ENCODE data around the gene TMEM182. TPM values are rescaled to one million over a fixed set of nuclear protein-coding genes. Genes with fewer than 3 reads are reported as not detected.

Gene TMEM182
- total RNA-seq, 4 donors from 2014 or later, result 0.49 to 2.6 (median 0.75) TPM

- 46% methylated on average over 9 of the region's 9 CpGs for WGBS
- no peak overlapping the region for H3K4me3 ChIP-seq
- peaks cover 7% of the 10 kb centered on the region for H3K9me3 ChIP-seq
- no peaks in the 10 kb centered on the region for H3K36me3 ChIP-seq
- no peak overlapping the region for H3K27ac ChIP-seq
- H3K27me3 ChIP-seq, result no peaks in the 10 kb centered on the region
- no peak for TF ChIP-seq EP300 (IDR thresholded peaks at IDR 0.05)
- TF ChIP-seq POLR2AphosphoS5 (IDR thresholded peaks at IDR 0.05), result no peak
- peak in 1 of 2 donors; percentile 76 for TF ChIP-seq CTCF (IDR thresholded peaks at IDR 0.05)
- no peaks in the 10 kb centered on the region for H3K4me1 ChIP-seq
- no peak for DNase-seq (ENCODE audit: low spot score in 2 of 2)
Measured at GRCh38 chr2:102806250-102806837, 44.5 kb downstream of the TMEM182 start.

- TF ChIP-seq CTCF (IDR thresholded peaks at IDR 0.05), result no peak
- no peak for TF ChIP-seq POLR2AphosphoS5 (IDR thresholded peaks at IDR 0.05)
- TF ChIP-seq EP300 (IDR thresholded peaks at IDR 0.05), result no peak
- no peak for TF ChIP-seq POLR2A (IDR thresholded peaks at IDR 0.05)
- H3K27ac ChIP-seq, result no peak overlapping the region
- H3K4me3 ChIP-seq, result no peak overlapping the region
- H3K27me3 ChIP-seq, result no peaks in the 10 kb centered on the region
- no peaks in the 10 kb centered on the region for H3K9me3 ChIP-seq
- 68% methylated on average over 9 of the region's 9 CpGs for WGBS
- no peaks in the 10 kb centered on the region for H3K4me1 ChIP-seq
- no peaks in the 10 kb centered on the region for H3K36me3 ChIP-seq
- no peak for DNase-seq (ENCODE audit: low spot score in 2 of 2)
Measured at GRCh38 chr2:102809291-102810189, 47.7 kb downstream of the TMEM182 start.

GRCh38 chr2:102815285-102815684, 53.5 kb downstream of the TMEM182 start:
- no peak for DNase-seq (ENCODE audit: low spot score in 2 of 2)
- Histone ChIP-seq H3K4me3 (no peak overlapping the region), H3K27ac (no peak overlapping the region), H3K36me3 (no peaks in the 10 kb centered on the region), H3K9me3 (no peaks in the 10 kb centered on the region), H3K27me3 (no peaks in the 10 kb centered on the region), H3K4me1 (no peaks in the 10 kb centered on the region)
- 74% methylated on average over 2 of the region's 2 CpGs for WGBS
- no peak for TF ChIP-seq EP300 (IDR thresholded peaks at IDR 0.05)
- TF ChIP-seq CTCF (IDR thresholded peaks at IDR 0.05), result no peak
- no peak for TF ChIP-seq POLR2A (IDR thresholded peaks at IDR 0.05)

GRCh38 chr2:102826904-102827303, 65.1 kb downstream of the TMEM182 start:
- no peak overlapping the region for H3K4me3 ChIP-seq
- no peak overlapping the region for H3K27ac ChIP-seq
- 8% methylated on average over 5 of the region's 5 CpGs for WGBS
- TF ChIP-seq POLR2A (IDR thresholded peaks at IDR 0.05) (no peak), POLR2AphosphoS5 (IDR thresholded peaks at IDR 0.05) (no peak), EP300 (IDR thresholded peaks at IDR 0.05) (no peak), CTCF (IDR thresholded peaks at IDR 0.05) (no peak)
- no peaks in the 10 kb centered on the region for H3K36me3 ChIP-seq
- no peak for DNase-seq (ENCODE audit: low spot score in 2 of 2)
- H3K9me3 ChIP-seq, result no peaks in the 10 kb centered on the region
- H3K27me3 ChIP-seq, result no peaks in the 10 kb centered on the region
- no peaks in the 10 kb centered on the region for H3K4me1 ChIP-seq

DNA sequence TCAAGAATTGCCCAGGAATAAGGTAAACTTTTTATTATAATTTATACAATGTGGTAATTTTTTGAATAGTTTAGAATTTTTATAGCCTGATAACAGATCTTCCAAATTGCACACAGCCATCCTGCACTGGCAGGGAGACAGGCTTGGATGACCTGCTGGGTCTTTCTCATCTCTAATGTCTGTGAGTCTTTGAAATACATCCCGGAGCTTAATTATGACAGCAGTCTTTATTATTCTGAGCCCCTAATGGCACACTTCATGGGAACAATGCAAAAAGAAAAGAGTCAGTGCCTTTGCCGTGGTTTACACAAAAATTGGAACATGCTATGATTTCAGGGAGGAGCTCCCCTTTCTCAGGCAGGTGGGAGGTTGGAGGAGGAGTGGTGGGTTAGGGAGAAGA, 71.0 kb downstream of the TMEM182 start:
- 66% methylated on average over 2 of the region's 2 CpGs for WGBS
- TF ChIP-seq CTCF (IDR thresholded peaks at IDR 0.05) (no peak), EP300 (IDR thresholded peaks at IDR 0.05) (no peak), POLR2AphosphoS5 (IDR thresholded peaks at IDR 0.05) (no peak), POLR2A (IDR thresholded peaks at IDR 0.05) (no peak)

More for the DNA sequence above, 71.0 kb downstream of the TMEM182 start:
- H3K4me1 ChIP-seq, result no peaks in the 10 kb centered on the region
- DNase-seq (ENCODE audit: low spot score in 2 of 2), result no peak
- H3K27me3 ChIP-seq, result no peaks in the 10 kb centered on the region
- no peaks in the 10 kb centered on the region for H3K36me3 ChIP-seq
- no peak overlapping the region for H3K4me3 ChIP-seq
- H3K9me3 ChIP-seq, result no peaks in the 10 kb centered on the region
- H3K27ac ChIP-seq, result no peak overlapping the region

Data from suprapubic skin (tissue), 4 donors.